GM12864 (cell line): ENCODE data around the gene TOM1L2.

Experiments used
- DNase-seq: peaks from one replicate; pipeline ENCODE4 v3.0.0-alpha.2; 2011; ENCODE audit warnings: low read depth
- H3K4me3 ChIP-seq: 2 replicates; pipeline ENCODE4 v1.5.1; 2011; ENCODE audit warnings: mild to moderate bottlenecking, low read depth, low read length, control low read depth
- TF ChIP-seq, protein P1 (sequence below): IDR thresholded peaks from 2 replicates; pipeline ENCODE4 v1.5.1; 2011; ENCODE audit warnings: low read depth, mild to moderate bottlenecking, moderate library complexity, low read length, control low read depth, inconsistent platforms; ENCODE audit errors: missing control alignments

TOM1L2 gene

GRCh38 chr17:17987901-17988300 lies 15.7 kb upstream of the TOM1L2 start:
- no peak for DNase-seq
- TF ChIP-seq, protein P1, sequence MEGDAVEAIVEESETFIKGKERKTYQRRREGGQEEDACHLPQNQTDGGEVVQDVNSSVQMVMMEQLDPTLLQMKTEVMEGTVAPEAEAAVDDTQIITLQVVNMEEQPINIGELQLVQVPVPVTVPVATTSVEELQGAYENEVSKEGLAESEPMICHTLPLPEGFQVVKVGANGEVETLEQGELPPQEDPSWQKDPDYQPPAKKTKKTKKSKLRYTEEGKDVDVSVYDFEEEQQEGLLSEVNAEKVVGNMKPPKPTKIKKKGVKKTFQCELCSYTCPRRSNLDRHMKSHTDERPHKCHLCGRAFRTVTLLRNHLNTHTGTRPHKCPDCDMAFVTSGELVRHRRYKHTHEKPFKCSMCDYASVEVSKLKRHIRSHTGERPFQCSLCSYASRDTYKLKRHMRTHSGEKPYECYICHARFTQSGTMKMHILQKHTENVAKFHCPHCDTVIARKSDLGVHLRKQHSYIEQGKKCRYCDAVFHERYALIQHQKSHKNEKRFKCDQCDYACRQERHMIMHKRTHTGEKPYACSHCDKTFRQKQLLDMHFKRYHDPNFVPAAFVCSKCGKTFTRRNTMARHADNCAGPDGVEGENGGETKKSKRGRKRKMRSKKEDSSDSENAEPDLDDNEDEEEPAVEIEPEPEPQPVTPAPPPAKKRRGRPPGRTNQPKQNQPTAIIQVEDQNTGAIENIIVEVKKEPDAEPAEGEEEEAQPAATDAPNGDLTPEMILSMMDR: no peak
- no peak overlapping the region for H3K4me3 ChIP-seq

DNA sequence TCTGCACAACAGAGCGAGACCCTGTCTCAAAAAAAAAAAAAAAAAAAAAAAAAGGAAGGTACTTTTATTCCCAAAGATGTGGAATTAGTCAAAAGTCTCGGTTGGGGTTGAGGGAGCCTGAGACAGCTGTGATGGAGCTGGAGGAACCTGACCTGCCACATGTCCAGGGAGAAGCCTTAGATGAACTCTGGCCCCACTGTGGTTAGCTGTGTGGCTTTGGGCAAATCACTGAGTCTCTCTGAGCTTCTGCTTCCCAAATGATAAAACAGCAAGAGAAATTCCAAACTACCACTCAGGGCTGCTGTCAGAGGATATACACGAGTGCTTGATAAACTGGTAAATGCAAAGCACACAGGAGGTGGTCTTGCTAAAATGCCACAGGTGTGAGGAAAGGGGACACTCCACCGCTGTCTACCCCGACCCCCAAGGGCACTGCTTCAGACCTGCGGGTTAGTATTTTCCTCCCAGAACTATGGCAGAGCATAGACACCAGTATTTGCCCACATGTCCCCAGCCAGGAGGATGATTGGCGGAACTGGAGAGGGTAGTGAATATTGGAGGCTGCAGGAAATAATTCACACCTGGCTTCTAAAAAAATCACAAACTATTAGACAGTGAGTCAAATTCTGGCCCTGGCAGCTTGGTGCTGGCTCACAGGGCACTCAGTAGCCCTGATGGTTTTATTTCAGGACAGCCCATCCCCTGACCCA lies 15.1 kb upstream of the TOM1L2 start:
- DNase-seq: no peak
- TF ChIP-seq, protein P1: no peak
- H3K4me3 ChIP-seq: no peak overlapping the region

- H3K4me3 ChIP-seq: no peak overlapping the region
- TF ChIP-seq, protein P1: peak; percentile 65
- peak; percentile 21 for DNase-seq
These were observed 13.4 kb upstream of the TOM1L2 start for GRCh38 chr17:17985555-17985954.

GRCh38 chr17:17985153-17985552 lies 13.0 kb upstream of the TOM1L2 start:
- no peak for DNase-seq
- TF ChIP-seq, protein P1: no peak
- no peak overlapping the region for H3K4me3 ChIP-seq

- no peak overlapping the region for H3K4me3 ChIP-seq
- TF ChIP-seq, protein P1: no peak
- no peak for DNase-seq
These were observed 11.6 kb upstream of the TOM1L2 start for GRCh38 chr17:17983776-17984175.

GRCh38 chr17:17983376-17983775 lies 11.2 kb upstream of the TOM1L2 start:
- no peak overlapping the region for H3K4me3 ChIP-seq
- TF ChIP-seq, protein P1: no peak
- no peak for DNase-seq

- no peak overlapping the region for H3K4me3 ChIP-seq
- TF ChIP-seq, protein P1: no peak
- DNase-seq: no peak
These were observed 10.6 kb upstream of the TOM1L2 start for GRCh38 chr17:17982801-17983200.
